B cell (primary cell): ENCODE data around the gene GRK1. TPM values are rescaled to one million over a fixed set of nuclear protein-coding genes. Genes with fewer than 3 reads are reported as not detected.
A peak's percentile ranks its signal among the peaks of the same experiment; 100 is the strongest.

Source experiments
- ATAC-seq: fragments of 200-7000 bp; cut with Tn5 transposase; one replicate; pipeline ENCODE4 v1.10.0; 2021; ENCODE audit warnings: low read depth, mild to moderate bottlenecking, moderate number of reproducible peaks, moderate library complexity
- CTCF ChIA-PET: fragments of 350-600 bp; sonication (Branson Sonifier 250); formaldehyde crosslinking; loops from one replicate; lab custom pipeline; 2021; ENCODE audit warnings: antibody characterized with exemption, inconsistent platforms; lab: Charles Lee
- POLR2A ChIA-PET: fragments of 350-600 bp; sonication (Branson Sonifier 250); formaldehyde crosslinking; loops from one replicate; lab custom pipeline; 2021; ENCODE audit warnings: antibody characterized with exemption; lab: Charles Lee
- DNase-seq: peaks from one replicate; pipeline ENCODE4 v3.0.0; 2013
- H2AFZ ChIP-seq: 2 replicates; pipeline ENCODE4 v1.6.1; 2012; ENCODE audit warnings: mild to moderate bottlenecking, low read depth, low read length; ENCODE audit not compliant: insufficient read depth, poor library complexity, severe bottlenecking
- H3K27ac ChIP-seq, 2 donors: 1 replicate in 1 of 2; 2 replicates in 1 of 2; pipeline ENCODE4 v1.5.1; 2012 to 2013; ENCODE audit warnings: low read length in 2 of 2, mild to moderate bottlenecking in 2 of 2, moderate library complexity in 1 of 2
- H3K27me3 ChIP-seq, 4 experiments: fragments of 200-600 bp in 1 of 4; sonication (generic) in 1 of 4; replicated peaks in 1 of 4; 1 replicate in 2 of 4; 2 replicates in 2 of 4; pipeline versions ENCODE4 v1.6.1 to v1.7.0; 2013 to 2016; ENCODE audit warnings: low read length in 3 of 4, mild to moderate bottlenecking in 2 of 4, mixed read lengths in 1 of 4, moderate library complexity in 1 of 4; ENCODE audit not compliant: insufficient read depth in 4 of 4, control insufficient read depth in 3 of 4; ENCODE audit errors: control extremely low read depth in 1 of 4
- H3K36me3 ChIP-seq, 2 experiments: replicated peaks in 1 of 2; 1 replicate in 1 of 2; 2 replicates in 1 of 2; pipeline versions ENCODE4 v1.6.1 to v1.7.1; 2013; ENCODE audit warnings: low read length in 1 of 2; ENCODE audit not compliant: insufficient read depth in 2 of 2, control insufficient read depth in 1 of 2; ENCODE audit errors: control extremely low read depth in 1 of 2, extremely low read depth in 1 of 2
- H3K4me1 ChIP-seq, 2 donors: fragments of 200-600 bp in 1 of 2; sonication (generic) in 1 of 2; 1 replicate in 1 of 2; 2 replicates in 1 of 2; pipeline versions ENCODE4 v1.5.1 to v1.6.1; 2013 to 2017; ENCODE audit warnings: low read length in 2 of 2; ENCODE audit not compliant: control insufficient read depth in 2 of 2, insufficient read depth in 2 of 2
- H3K4me2 ChIP-seq: replicated peaks from 2 replicates; pipeline ENCODE3; 2012; ENCODE audit warnings: mild to moderate bottlenecking, low read depth, low read length; ENCODE audit not compliant: poor library complexity, severe bottlenecking
- H3K4me3 ChIP-seq, 5 experiments: fragments of 200-600 bp in 1 of 5; sonication (generic) in 1 of 5; 1 replicate in 3 of 5; 2 replicates in 2 of 5; pipeline versions ENCODE4 v1.5.1 to v1.7.0; 2011 to 2016; ENCODE audit warnings: low read length in 4 of 5, mild to moderate bottlenecking in 4 of 5, low read depth in 2 of 5, control low read depth in 1 of 5, moderate library complexity in 1 of 5; ENCODE audit not compliant: insufficient read depth in 1 of 5; ENCODE audit errors: control extremely low read depth in 1 of 5, extremely low read depth in 1 of 5
- H3K79me2 ChIP-seq: fragments of 200-600 bp; sonication (generic); one replicate; pipeline ENCODE4 v1.6.0; 2016; ENCODE audit warnings: low read length; ENCODE audit not compliant: control insufficient read depth, insufficient read depth
- H3K9ac ChIP-seq: fragments of 200-600 bp; sonication (generic); 2 replicates; pipeline ENCODE4 v1.6.1; 2017; ENCODE audit warnings: mild to moderate bottlenecking, low read length, moderate library complexity
- H3K9me3 ChIP-seq, 3 donors: one replicate each; pipeline versions ENCODE4 v1.6.1 to v1.7.1; 2013; ENCODE audit warnings: low read length in 2 of 3; ENCODE audit not compliant: control insufficient read depth in 2 of 3, insufficient read depth in 1 of 3; ENCODE audit errors: control extremely low read depth in 1 of 3
- H4K20me1 ChIP-seq: 2 replicates; pipeline ENCODE4 v1.6.0; 2012; ENCODE audit warnings: mild to moderate bottlenecking, low read length; ENCODE audit not compliant: insufficient read depth, control insufficient read depth, poor library complexity, severe bottlenecking
- H3K27ac Mint-ChIP-seq: one replicate; pipeline ENCODE4 v1.8.0; 2021; ENCODE audit warnings: mixed read lengths
- H3K27me3 Mint-ChIP-seq: one replicate; pipeline ENCODE4 v1.8.0; 2021; ENCODE audit warnings: mixed read lengths
- H3K4me1 Mint-ChIP-seq: one replicate; pipeline ENCODE4 v1.8.0; 2021; ENCODE audit warnings: mixed read lengths
- H3K4me3 Mint-ChIP-seq: one replicate; pipeline ENCODE4 v1.8.0; 2021; ENCODE audit warnings: mixed read lengths
- H3K9me3 Mint-ChIP-seq: one replicate; pipeline ENCODE4 v1.8.0; 2022; ENCODE audit warnings: mixed read lengths; ENCODE audit not compliant: insufficient read depth
- EZH2 ChIP-seq: IDR thresholded peaks from 2 replicates; pipeline ENCODE4 v1.6.1; 2012; ENCODE audit warnings: borderline replicate concordance, low read depth, mild to moderate bottlenecking, moderate library complexity, low read length; ENCODE audit not compliant: insufficient read depth, poor library complexity, severe bottlenecking
- WGBS: methylation state at CpG from one replicate; pipeline ENCODE4 v1.1.5; 2013; ENCODE audit warnings: missing lambda C conversion rate; ENCODE audit not compliant: insufficient coverage; 5-methylcytosine and 5-hydroxymethylcytosine counted together
- intact Hi-C: fragments of 100-400 bp; cut with micrococcal nuclease; formaldehyde crosslinking; loops from one replicate; pipeline ENCODE4 v1.10.0; 2022
- polyA plus RNA-seq: library from polyadenylated mRNA; depleted of rRNA; stranded (reverse); fragments of >200 nt; gene quantifications from 2 replicates; pipeline ENCODE4 v1.2.3, GENCODE V29; 2012
- total RNA-seq, 2 donors: library from RNA; stranded (reverse); fragments of 120-200 nt in 1 of 2; gene quantifications; 1 replicate in 1 of 2; 2 replicates in 1 of 2; pipeline versions ENCODE4 v1.2.3 to v1.2.4, GENCODE V29; 2013 to 2022
- TF ChIP-seq, protein P1 (sequence below): fragments of 200-600 bp; IDR thresholded peaks from one replicate; pipeline ENCODE4 v1.8.0; 2022; ENCODE audit warnings: antibody characterized with exemption, mild to moderate bottlenecking

The GRK1 gene
- total and polyA plus RNA-seq, 2 donors (not counting 1 experiment from before 2014, with no cell fraction given) = not detected

GRCh38 chr13:113742000-113742441 is 75.0 kb downstream of the GRK1 start:
- no peak overlapping the region for H3K27ac Mint-ChIP-seq

GRCh38 chr13:113742445-113743120 is 75.6 kb downstream of the GRK1 start:
- Histone ChIP-seq H3K4me3 (peak overlapping the region in 1 of 5 experiments; percentile 22), H3K4me2 (peak overlapping the region; percentile 51), H4K20me1 (no peaks in the 10 kb centered on the region), H3K9ac (no peak overlapping the region), H3K27ac (no peak overlapping the region), H3K27me3 (peaks cover 0 to 45% (median 17%) of the 10 kb centered on the region in 4 experiments), H3K4me1 (peaks cover 17 to 18% of the 10 kb centered on the region in 2 donors), H3K9me3 (peaks cover 0 to 16% (median 0%) of the 10 kb centered on the region in 3 donors), H3K79me2 (no peaks in the 10 kb centered on the region), H2AFZ (no peak overlapping the region), H3K36me3 (no peaks in the 10 kb centered on the region)
- DNase-seq = no peak
- Mint-ChIP-seq H3K27ac (no peak overlapping the region), H3K4me3 (no peak overlapping the region), H3K4me1 (peaks cover 11% of the 10 kb centered on the region), H3K9me3 (no peaks in the 10 kb centered on the region), H3K27me3 (peaks cover 17% of the 10 kb centered on the region)
- 66% methylated on average over 17 of the region's 21 CpGs for WGBS
- intact Hi-C loops = no loop called here
- ATAC-seq = no peak
- ChIA-PET POLR2A (no interaction called here), CTCF (interaction anchor here (1.3 kb wide), 1 partner anchor 16 kb away, joined by 6 read pairs; the partner anchor contains the start of gene TMEM255B)
- TF ChIP-seq EZH2 = no peak
- TF ChIP-seq, protein P1, sequence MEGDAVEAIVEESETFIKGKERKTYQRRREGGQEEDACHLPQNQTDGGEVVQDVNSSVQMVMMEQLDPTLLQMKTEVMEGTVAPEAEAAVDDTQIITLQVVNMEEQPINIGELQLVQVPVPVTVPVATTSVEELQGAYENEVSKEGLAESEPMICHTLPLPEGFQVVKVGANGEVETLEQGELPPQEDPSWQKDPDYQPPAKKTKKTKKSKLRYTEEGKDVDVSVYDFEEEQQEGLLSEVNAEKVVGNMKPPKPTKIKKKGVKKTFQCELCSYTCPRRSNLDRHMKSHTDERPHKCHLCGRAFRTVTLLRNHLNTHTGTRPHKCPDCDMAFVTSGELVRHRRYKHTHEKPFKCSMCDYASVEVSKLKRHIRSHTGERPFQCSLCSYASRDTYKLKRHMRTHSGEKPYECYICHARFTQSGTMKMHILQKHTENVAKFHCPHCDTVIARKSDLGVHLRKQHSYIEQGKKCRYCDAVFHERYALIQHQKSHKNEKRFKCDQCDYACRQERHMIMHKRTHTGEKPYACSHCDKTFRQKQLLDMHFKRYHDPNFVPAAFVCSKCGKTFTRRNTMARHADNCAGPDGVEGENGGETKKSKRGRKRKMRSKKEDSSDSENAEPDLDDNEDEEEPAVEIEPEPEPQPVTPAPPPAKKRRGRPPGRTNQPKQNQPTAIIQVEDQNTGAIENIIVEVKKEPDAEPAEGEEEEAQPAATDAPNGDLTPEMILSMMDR = no peak

More at GRCh38 chr13:113742000-113742441, 75.0 kb downstream of the GRK1 start:
- H2AFZ ChIP-seq = no peak overlapping the region
- Mint-ChIP-seq H3K4me3 (no peak overlapping the region), H3K4me1 (peaks cover 11% of the 10 kb centered on the region), H3K27me3 (peaks cover 17% of the 10 kb centered on the region), H3K9me3 (no peaks in the 10 kb centered on the region)
- ATAC-seq = peak; percentile 65
- no peaks in the 10 kb centered on the region for H3K79me2 ChIP-seq
- intact Hi-C loops = no loop called here
- H3K36me3 ChIP-seq = no peaks in the 10 kb centered on the region
- peaks cover 17 to 18% of the 10 kb centered on the region in 2 donors for H3K4me1 ChIP-seq
- POLR2A ChIA-PET = no interaction called here
- H3K9ac ChIP-seq = no peak overlapping the region
- DNase-seq = peak; percentile 46
- peaks cover 0 to 45% (median 17%) of the 10 kb centered on the region in 4 experiments for H3K27me3 ChIP-seq
- WGBS = 29% methylated on average over 14 of the region's 15 CpGs
- TF ChIP-seq EZH2 = no peak
- TF ChIP-seq, protein P1 = no peak
- peak overlapping the region; percentile 51 for H3K4me2 ChIP-seq
- H3K9me3 ChIP-seq = peaks cover 0 to 16% (median 0%) of the 10 kb centered on the region in 3 donors
- no peaks in the 10 kb centered on the region for H4K20me1 ChIP-seq
- CTCF ChIA-PET = no interaction called here
- no peak overlapping the region for H3K27ac ChIP-seq
- H3K4me3 ChIP-seq = peak overlapping the region in 2 of 5 experiments; percentile 3 to 22
